GM12872 (cell line): ENCODE data around the gene AOPEP.

ENCODE experiments used
- TF ChIP-seq, protein P1 (sequence below): IDR thresholded peaks from 3 replicates; pipeline ENCODE4 v1.5.1; 2011; ENCODE audit warnings: low read depth, mild to moderate bottlenecking, low read length, moderate library complexity; ENCODE audit not compliant: insufficient read depth

The AOPEP gene

DNA sequence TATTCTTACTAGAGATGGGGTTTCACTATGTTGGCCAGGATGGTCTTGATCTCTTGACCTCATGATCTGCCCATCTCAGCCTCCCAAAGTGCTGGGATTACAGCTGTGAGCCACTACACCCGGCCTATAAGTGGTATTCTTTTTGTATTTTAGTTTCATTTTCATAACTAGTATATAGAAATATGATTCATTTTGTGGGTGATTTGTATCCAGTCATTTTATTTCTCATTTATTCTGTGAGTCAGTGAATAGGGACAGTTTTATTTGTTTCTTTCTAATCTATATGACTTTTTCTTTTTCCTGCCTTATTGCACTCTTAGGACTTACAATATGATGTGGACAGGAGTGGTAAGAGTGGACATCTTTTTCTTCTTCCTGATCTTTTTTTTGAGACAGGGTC lies 112.9 kb downstream of the AOPEP start:
- TF ChIP-seq, protein P1, sequence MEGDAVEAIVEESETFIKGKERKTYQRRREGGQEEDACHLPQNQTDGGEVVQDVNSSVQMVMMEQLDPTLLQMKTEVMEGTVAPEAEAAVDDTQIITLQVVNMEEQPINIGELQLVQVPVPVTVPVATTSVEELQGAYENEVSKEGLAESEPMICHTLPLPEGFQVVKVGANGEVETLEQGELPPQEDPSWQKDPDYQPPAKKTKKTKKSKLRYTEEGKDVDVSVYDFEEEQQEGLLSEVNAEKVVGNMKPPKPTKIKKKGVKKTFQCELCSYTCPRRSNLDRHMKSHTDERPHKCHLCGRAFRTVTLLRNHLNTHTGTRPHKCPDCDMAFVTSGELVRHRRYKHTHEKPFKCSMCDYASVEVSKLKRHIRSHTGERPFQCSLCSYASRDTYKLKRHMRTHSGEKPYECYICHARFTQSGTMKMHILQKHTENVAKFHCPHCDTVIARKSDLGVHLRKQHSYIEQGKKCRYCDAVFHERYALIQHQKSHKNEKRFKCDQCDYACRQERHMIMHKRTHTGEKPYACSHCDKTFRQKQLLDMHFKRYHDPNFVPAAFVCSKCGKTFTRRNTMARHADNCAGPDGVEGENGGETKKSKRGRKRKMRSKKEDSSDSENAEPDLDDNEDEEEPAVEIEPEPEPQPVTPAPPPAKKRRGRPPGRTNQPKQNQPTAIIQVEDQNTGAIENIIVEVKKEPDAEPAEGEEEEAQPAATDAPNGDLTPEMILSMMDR = no peak

DNA sequence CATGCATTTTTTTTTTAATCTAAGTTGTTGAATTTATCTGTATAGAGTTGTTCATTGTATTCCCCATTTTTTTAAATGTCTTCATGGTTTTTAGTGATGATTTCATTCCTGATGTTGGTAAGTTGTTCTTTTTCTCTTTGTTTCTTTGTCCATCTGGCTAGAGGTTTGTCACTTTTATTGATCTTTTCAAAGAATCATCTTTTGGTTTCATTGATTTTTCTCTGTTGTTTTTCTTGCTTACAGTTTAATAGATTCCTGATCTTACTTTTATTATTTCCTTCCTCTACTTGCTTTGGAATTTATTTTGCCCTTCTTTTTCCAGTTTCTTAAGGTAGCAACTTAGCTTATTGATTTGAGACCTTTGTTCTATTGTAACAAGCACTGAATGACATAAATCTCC lies 114.2 kb downstream of the AOPEP start:
- TF ChIP-seq, protein P1 = no peak

DNA sequence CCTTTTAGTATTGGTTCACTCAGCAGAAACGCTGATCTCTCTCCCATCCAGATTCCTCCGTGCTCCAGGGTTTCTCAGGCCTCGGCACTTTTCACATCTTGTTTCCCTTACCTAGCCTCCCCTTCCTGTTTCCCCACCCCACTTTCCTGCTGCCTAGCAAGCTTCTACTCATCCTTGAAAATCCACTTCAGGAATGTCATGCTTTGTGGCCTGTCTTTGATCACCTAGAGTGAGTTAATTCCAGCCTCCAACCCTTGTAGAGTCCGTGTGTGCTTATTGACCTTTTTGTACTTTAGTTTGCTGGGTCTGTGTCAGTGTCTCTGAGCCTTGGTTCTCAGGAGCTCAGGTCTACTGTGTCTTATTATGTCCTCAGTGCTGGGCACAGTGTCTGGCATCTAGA lies 116.6 kb downstream of the AOPEP start:
- TF ChIP-seq, protein P1 = no peak

DNA sequence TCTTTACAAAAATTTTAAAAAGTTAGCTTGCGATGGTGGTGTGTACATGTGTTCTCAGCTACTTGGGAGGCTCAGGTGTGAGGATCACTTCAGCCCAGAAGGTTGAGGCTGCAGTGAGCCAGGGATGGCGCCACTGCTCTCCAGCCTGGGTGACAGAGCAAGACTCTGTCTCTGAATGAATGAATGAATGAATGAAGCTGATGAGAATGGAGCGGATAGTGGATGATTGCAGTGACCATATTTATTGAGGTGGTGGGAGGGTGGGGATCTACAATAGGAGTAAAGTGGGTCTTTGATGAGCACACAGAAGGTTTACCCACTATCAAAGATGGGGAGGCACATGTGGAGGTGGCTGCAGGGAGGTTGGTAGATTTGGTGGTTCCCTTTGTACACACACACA lies 120.2 kb downstream of the AOPEP start:
- TF ChIP-seq, protein P1 = no peak

DNA sequence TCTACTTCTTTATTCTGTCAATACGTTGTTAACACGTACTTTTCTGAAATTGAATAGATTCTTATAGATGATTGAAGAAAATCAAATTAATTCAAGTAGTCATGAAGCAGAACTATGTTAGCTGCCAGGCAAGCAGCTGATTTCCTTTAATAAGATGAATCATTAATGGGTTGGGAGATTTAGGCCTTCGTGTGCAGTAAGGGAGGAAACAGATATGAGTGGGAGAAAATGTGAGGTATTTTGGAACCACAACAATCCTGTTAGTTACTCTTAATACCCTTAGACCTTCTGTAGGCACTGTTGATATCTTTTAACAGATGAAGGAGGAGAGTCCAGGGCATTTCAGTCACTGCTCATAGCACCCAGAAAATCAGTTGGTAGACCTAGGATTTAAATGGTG lies 121.0 kb downstream of the AOPEP start:
- TF ChIP-seq, protein P1 = no peak

DNA sequence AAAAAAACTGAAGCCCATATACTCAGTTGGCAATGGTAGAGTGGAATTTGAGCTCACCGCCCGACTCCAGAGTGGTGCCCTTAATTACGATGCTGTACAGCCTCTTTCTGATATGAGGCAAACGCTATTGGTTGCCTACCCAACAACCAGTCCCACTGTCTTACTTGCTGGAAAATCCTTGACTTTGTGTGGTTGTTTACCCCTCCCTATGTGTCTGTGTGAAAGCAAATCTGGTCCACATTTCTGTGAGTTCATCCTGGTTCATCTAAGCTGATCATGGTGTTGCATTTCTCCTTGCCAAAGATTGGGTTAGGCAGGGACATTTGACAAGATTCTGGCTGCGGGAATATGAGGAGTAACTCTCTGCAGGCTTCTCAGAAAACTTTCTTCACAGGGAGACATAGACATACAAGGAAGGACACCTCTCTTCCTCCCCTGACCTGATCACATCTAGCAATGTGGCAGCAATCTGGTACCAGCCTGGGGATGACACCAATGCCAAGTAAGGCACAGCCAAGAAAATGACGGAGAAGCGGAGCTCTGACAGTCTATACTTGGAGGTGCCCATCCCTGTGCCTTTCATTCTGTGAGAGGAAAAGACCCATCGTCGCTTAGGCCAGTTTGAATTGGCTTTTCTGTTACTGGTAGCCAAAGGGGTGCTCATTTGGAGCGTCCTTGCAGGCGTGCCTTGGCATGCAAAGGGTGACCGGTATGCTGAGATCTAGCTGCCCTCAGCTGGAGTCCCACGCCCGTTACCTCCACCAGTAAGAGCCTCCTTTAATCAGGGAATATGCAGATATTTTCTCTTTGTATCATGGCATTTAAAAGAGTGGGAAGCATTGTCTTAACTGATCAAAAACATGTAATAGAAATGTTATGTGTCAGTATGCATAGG lies 124.3 kb downstream of the AOPEP start:
- TF ChIP-seq, protein P1 = no peak

DNA sequence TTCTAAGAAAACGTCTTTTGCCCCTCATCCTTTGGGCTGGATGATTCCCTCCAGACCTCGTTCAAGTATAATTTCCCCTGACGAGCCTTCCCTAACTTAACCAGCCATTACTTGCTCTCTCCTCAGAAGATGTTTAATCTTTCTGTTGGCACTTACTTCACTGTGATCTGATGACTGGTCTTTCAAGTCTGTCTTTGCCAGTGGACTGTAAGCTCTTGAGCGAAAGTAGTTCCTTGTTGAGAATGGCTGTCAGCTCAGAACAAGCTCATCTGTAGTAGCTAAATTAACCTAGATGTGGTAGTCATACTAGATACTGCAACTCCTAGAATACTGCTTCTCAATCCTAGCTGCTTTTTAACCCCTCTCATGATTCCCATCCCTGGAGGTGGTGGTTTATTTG lies 125.0 kb downstream of the AOPEP start:
- TF ChIP-seq, protein P1 = no peak

DNA sequence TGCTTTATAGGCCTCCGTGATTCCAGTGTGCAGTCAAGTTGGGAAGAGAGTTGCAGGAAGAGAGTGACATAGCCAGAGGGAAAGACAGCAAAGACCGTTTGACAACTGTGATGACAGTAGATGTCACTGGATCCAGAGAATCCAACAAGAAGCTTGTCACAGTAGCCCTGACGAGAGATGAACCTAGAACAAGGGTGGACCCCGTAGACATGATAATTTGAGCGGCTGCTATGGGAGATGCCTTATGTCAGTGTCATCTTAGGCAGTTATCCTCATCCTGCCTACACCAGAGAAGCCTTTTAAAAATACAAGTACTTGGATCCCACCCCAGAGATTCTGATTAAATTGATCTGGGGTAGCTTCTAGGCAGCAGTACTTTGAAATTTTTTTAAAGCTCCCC lies 125.4 kb downstream of the AOPEP start:
- TF ChIP-seq, protein P1 = no peak
